Activated T-helper 1 cell treated with anti-CD3 and anti-CD28 coated beads, Interleukin-12 subunit alpha, Interleukin-12 subunit beta, Interleukin-2, Interleukin-4 antibody, amounts not matched to agents 30 ng/mL and 10 ng/mL and 1 ng/mL, durations not matched to agents 14 hours and 24 hours and 36 hours (primary cell): ENCODE measurements around the gene SCD. TPM values are rescaled to one million over a fixed set of nuclear protein-coding genes. Genes with fewer than 3 reads are reported as not detected.
"Not testable (repeated sequence)": the region's sequence is repeated elsewhere in the genome, so short reads cannot be mapped to it uniquely, and the experiment has no call there.

Experiments
- DNase-seq: peaks from one replicate; pipeline ENCODE4 v3.0.0; 2021; ENCODE audit warnings: low spot score
- H3K27ac Mint-ChIP-seq: one replicate; pipeline ENCODE4 v1.8.0; 2021; ENCODE audit warnings: mild to moderate bottlenecking, mixed read lengths
- H3K27me3 Mint-ChIP-seq: one replicate; pipeline ENCODE4 v1.8.0; 2022; ENCODE audit warnings: mild to moderate bottlenecking, moderate library complexity, mixed read lengths; ENCODE audit not compliant: insufficient read depth
- H3K36me3 Mint-ChIP-seq: one replicate; pipeline ENCODE4 v1.8.0; 2021; ENCODE audit warnings: low read depth, mixed read lengths
- H3K4me1 Mint-ChIP-seq: one replicate; pipeline ENCODE4 v1.8.0; 2021; ENCODE audit warnings: low read depth, mixed read lengths
- H3K4me3 Mint-ChIP-seq: one replicate; pipeline ENCODE4 v1.8.0; 2021; ENCODE audit warnings: mild to moderate bottlenecking, moderate library complexity, mixed read lengths
- H3K9me3 Mint-ChIP-seq: one replicate; pipeline ENCODE4 v1.8.0; 2021; ENCODE audit warnings: mixed read lengths
- intact Hi-C: fragments of 100-400 bp; cut with micrococcal nuclease; formaldehyde crosslinking; loops from one replicate; pipeline ENCODE4 v1.15.1; 2024
- total RNA-seq: library from RNA; stranded (reverse); gene quantifications from 2 replicates; pipeline ENCODE4 v1.2.3, GENCODE V29; 2022

Gene SCD
- 194 TPM in 2 replicates for total RNA-seq

DNA sequence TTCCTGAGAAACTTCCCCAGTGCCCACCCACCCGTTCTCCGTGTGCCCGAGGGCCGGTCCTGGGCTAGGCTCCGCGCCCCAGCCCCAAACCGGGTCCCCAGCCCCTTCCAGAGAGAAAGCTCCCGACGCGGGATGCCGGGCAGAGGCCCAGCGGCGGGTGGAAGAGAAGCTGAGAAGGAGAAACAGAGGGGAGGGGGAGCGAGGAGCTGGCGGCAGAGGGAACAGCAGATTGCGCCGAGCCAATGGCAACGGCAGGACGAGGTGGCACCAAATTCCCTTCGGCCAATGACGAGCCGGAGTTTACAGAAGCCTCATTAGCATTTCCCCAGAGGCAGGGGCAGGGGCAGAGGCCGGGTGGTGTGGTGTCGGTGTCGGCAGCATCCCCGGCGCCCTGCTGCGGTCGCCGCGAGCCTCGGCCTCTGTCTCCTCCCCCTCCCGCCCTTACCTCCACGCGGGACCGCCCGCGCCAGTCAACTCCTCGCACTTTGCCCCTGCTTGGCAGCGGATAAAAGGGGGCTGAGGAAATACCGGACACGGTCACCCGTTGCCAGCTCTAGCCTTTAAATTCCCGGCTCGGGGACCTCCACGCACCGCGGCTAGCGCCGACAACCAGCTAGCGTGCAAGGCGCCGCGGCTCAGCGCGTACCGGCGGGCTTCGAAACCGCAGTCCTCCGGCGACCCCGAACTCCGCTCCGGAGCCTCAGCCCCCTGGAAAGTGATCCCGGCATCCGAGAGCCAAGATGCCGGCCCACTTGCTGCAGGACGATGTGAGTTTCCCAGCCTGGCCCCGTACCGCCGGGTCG, at the start of gene SCD:
Gene SCD, plus strand, starts transcription at position 469 of the 803 bp plus-strand sequence. Its CDS starts 272 bp downstream, at position 741.
- Mint-ChIP-seq H3K9me3 (no peaks in the 10 kb centered on the region), H3K27me3 (no peaks in the 10 kb centered on the region), H3K4me3 (peak within 1 kb of the TSS; percentile 100), H3K36me3 (peaks cover 36% of the 10 kb centered on the region), H3K27ac (peak within 1 kb of the TSS; percentile 99), H3K4me1 (peaks cover 72% of the 10 kb centered on the region)
- intact Hi-C loops, result loop anchor here (1.0 to 10.0 kb wide), 5 partner anchors 26 to 568 kb away; partner anchors contain the start of genes BLOC1S2, CWF19L1 and SLF2
- DNase-seq, result peak; percentile 88

- no peak overlapping the region for H3K4me3 Mint-ChIP-seq
- no peak for DNase-seq
- H3K36me3 Mint-ChIP-seq, result no peaks in the 10 kb centered on the region
- H3K4me1 Mint-ChIP-seq, result no peaks in the 10 kb centered on the region
- H3K9me3 Mint-ChIP-seq, result no peaks in the 10 kb centered on the region
- intact Hi-C loops, result no loop called here
- no peak overlapping the region for H3K27ac Mint-ChIP-seq
- H3K27me3 Mint-ChIP-seq, result peaks cover 34% of the 10 kb centered on the region
Measured at GRCh38 chr10:100297242-100297641, 49.8 kb upstream of the SCD start.

- DNase-seq, H3K4me1 Mint-ChIP-seq, H3K36me3 Mint-ChIP-seq, H3K4me3 Mint-ChIP-seq, H3K27ac Mint-ChIP-seq, intact Hi-C loops, H3K9me3 Mint-ChIP-seq: not testable (repeated sequence)
- H3K27me3 Mint-ChIP-seq, result peaks cover 40% of the 10 kb centered on the region
Measured at GRCh38 chr10:100301123-100301522, 45.9 kb upstream of the SCD start.

DNA sequence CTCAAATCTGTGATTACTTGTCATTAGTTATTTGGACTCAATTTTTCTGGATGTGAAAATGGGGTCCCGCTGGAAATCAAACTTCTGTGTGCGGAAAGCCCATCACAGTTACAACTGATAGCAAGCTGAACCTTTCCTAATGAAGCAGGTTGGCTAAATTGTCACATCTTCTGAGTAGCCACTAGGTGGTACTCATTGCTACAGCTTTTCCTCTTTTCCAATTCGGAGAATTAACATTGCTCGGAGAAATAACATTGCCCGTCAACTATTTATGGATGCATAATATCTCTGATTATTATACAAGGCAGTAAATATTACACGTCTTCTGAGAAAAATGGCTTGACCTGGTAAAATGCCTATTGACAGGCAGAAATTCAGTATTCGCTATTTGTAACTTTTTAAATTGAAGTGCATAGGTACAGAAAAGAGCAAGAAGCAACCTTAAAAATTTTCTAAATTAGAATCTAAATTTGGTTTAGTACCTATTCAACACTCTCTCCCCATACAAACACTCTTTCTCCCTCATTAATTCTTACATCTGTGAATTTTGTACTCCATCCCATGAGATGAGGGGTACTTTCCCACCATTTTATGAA, 43.2 kb upstream of the SCD start:
- DNase-seq, result no peak
- Mint-ChIP-seq H3K4me1 (no peaks in the 10 kb centered on the region), H3K9me3 (no peaks in the 10 kb centered on the region), H3K4me3 (no peak overlapping the region), H3K27me3 (peaks cover 40% of the 10 kb centered on the region), H3K36me3 (no peaks in the 10 kb centered on the region), H3K27ac (no peak overlapping the region)
- intact Hi-C loops, result loop anchor here (1.0 kb wide), 3 partner anchors 34 to 214 kb away; no protein-coding TSS in a partner anchor

DNA sequence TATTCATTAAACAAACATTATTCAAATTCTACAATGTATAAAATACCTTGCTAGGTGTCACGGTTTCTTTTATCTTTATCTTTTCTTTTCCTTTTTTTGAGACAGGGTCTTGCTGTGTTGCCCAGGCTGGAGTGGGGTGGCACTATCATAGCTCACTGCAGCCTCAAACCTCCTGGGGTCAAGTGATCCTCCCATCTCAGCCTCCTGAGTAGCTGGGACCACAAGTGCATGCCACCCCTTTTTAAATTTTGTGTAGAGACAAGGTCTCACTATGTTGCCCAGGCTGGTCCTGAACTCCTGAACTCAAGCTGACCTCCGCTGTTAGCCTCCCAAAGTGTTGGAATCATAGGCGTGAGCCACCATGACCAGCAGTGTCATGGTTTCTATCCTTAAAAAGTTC, 42.6 kb upstream of the SCD start:
- no peak for DNase-seq
- H3K4me3 Mint-ChIP-seq, result no peak overlapping the region
- peaks cover 38% of the 10 kb centered on the region for H3K27me3 Mint-ChIP-seq
- H3K9me3 Mint-ChIP-seq, result no peaks in the 10 kb centered on the region
- no peaks in the 10 kb centered on the region for H3K36me3 Mint-ChIP-seq
- H3K4me1 Mint-ChIP-seq, result no peaks in the 10 kb centered on the region
- no peak overlapping the region for H3K27ac Mint-ChIP-seq
- intact Hi-C loops, result no loop called here

GRCh38 chr10:100306861-100307260, 40.2 kb upstream of the SCD start:
- Mint-ChIP-seq H3K27me3 (peaks cover 46% of the 10 kb centered on the region), H3K4me3 (no peak overlapping the region), H3K9me3 (no peaks in the 10 kb centered on the region), H3K36me3 (no peaks in the 10 kb centered on the region), H3K27ac (no peak overlapping the region), H3K4me1 (no peaks in the 10 kb centered on the region)
- DNase-seq, result no peak
- intact Hi-C loops, result no loop called here

DNA sequence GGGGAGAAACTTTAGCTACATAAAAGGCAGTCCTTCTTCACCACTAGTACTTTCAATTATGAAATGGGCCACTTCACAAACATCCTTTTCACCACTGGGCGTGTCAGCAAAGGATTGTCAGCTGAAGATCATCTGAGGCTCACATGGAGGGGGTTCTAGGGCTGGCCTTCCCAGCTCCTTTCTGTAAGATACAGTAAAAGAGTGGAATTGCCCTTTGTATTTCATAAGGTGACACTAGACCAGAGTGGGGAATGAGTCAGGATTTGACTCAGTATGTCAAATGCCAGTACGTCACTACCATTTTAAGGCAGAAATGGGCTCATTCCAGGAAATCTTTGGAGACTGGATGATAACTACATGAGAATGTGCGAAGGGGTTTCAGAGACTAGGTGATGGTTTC, 39.3 kb upstream of the SCD start:
- intact Hi-C loops, result no loop called here
- Mint-ChIP-seq H3K4me1 (no peaks in the 10 kb centered on the region), H3K27ac (no peak overlapping the region), H3K27me3 (peaks cover 48% of the 10 kb centered on the region), H3K36me3 (no peaks in the 10 kb centered on the region), H3K9me3 (no peaks in the 10 kb centered on the region), H3K4me3 (no peak overlapping the region)
- no peak for DNase-seq

DNA sequence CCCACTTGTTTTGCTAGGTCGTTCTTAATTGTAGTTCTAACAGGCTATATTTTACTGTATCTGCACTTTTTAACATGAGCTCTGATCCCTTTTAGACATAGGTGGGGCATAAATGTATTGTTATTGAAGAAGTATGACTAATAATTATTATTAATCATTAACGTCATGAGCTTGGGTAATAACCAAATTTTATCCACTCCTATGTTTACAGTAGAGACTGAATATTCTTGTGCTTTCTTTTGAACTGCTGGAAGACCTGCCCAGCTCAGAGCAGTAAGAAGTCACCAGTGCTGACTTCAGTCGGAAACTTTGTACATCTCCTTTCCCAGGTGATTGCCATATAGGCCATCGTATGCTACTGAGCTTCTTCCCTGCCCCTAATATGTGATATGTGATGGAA, 35.7 kb upstream of the SCD start:
- H3K4me3 Mint-ChIP-seq, result no peak overlapping the region
- no peaks in the 10 kb centered on the region for H3K36me3 Mint-ChIP-seq
- H3K27me3 Mint-ChIP-seq, result peaks cover 50% of the 10 kb centered on the region
- no peak for DNase-seq
- H3K4me1 Mint-ChIP-seq, result no peaks in the 10 kb centered on the region
- no peak overlapping the region for H3K27ac Mint-ChIP-seq
- intact Hi-C loops, result no loop called here
- H3K9me3 Mint-ChIP-seq, result no peaks in the 10 kb centered on the region

- H3K4me1 Mint-ChIP-seq, result no peaks in the 10 kb centered on the region
- no peaks in the 10 kb centered on the region for H3K9me3 Mint-ChIP-seq
- no peak for DNase-seq
- intact Hi-C loops, result no loop called here
- no peak overlapping the region for H3K4me3 Mint-ChIP-seq
- no peaks in the 10 kb centered on the region for H3K36me3 Mint-ChIP-seq
- H3K27ac Mint-ChIP-seq, result no peak overlapping the region
- H3K27me3 Mint-ChIP-seq, result peaks cover 52% of the 10 kb centered on the region
Measured at GRCh38 chr10:100315615-100316014, 31.4 kb upstream of the SCD start.

DNA sequence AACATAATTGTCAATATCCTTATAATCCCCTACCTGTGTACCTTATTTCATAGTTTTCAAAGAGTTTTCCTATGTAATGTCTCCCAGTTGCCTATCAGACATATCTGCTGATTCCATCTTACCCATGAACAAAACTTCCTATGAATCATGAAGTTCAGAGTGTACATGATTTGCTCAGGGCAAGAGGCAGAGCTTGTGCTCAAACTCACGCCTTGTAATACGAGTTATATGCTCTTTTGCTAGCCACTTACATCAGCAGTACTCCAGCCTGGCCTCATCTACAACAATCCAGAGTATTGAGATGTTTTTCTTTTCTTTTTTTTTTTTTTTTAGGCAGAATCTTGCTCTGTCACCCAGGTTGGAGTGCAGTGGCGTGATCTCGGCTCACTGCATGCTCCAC, 28.8 kb upstream of the SCD start:
- H3K4me1 Mint-ChIP-seq, result no peaks in the 10 kb centered on the region
- peaks cover 43% of the 10 kb centered on the region for H3K27me3 Mint-ChIP-seq
- no peak overlapping the region for H3K27ac Mint-ChIP-seq
- intact Hi-C loops, result no loop called here
- no peak overlapping the region for H3K4me3 Mint-ChIP-seq
- no peaks in the 10 kb centered on the region for H3K36me3 Mint-ChIP-seq
- DNase-seq, result no peak
- no peaks in the 10 kb centered on the region for H3K9me3 Mint-ChIP-seq

GRCh38 chr10:100319707-100320402, 27.2 kb upstream of the SCD start:
- Mint-ChIP-seq H3K27ac (no peak overlapping the region), H3K4me1 (no peaks in the 10 kb centered on the region), H3K9me3 (no peaks in the 10 kb centered on the region), H3K36me3 (no peaks in the 10 kb centered on the region), H3K27me3 (peaks cover 32% of the 10 kb centered on the region), H3K4me3 (no peak overlapping the region)
- intact Hi-C loops, result no loop called here
- no peak for DNase-seq

DNA sequence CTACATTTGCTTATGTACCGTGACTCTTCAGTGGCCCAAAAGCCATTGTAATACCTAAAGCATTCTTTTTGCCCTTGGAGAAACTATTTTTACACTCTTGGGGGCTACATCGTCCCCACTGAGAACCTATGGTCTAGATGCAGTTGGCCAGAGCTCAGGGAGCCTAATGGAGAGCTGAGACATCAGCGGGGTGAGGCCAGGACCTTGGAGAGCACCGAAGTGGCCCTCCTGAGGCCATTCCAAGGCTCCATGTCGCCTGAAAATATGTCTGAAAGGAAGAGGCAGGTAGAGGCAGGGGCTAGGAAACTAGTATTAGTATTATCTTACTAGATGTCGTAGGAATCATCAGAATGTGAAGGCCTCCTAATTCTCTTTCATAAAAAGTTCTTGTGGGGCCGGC, 21.9 kb upstream of the SCD start:
- Mint-ChIP-seq H3K4me1 (peaks cover 13% of the 10 kb centered on the region), H3K27ac (no peak overlapping the region), H3K4me3 (no peak overlapping the region), H3K27me3 (peaks cover 14% of the 10 kb centered on the region), H3K36me3 (no peaks in the 10 kb centered on the region), H3K9me3 (no peaks in the 10 kb centered on the region)
- no peak for DNase-seq
- intact Hi-C loops, result no loop called here
